ENCODE measurements around the gene PLVAP.

DNA sequence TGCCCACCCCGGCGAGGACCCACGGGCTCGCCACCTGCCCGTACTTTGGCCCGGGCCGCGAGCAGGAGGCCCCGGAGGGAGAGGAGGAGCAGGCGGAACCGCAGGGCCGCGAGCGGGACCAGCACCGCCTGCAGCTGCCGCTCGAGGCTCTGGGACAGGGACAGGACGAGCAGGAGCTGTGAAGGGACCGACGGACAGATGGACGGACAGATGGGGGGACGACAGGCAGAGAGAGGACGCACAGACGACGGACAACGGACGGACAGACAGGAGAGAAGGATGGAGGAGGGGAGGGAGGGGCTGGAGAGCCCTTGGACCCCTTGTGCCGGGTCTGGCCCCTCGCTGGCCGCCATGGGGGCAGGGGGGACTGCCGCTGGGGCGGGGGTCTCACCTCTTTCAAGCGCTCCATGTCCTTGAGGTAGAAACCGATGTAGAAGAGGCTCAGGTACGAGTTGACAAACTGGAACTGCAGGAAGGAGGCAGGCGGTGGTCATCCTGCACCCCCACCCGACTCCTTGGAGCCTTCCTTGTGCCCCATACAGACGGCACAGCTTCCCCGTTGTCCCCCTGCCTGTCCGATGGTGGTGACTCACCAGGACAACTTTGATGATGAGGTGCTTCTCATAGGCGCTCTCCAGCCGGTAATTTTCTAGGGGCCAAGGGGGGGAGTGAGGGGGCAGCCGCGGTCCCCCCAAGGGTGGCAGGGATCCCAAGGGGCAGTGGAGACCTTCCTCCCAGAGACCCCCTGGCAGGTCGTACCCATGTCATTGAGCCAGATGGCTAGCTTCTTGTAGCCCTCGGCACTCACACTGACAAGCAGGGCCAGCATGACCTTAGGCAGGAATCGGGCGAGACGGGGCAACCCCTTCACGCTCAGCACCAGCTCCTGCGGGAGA is 47.5 kb downstream of the PLVAP start:
- no peak for TF ChIP-seq CTCF (conservative IDR thresholded peaks at IDR 0.05 in 1 of 2, IDR thresholded peaks at IDR 0.05 in 1 of 2; ENCODE audit: extremely low read depth in 1 of 2, insufficient read depth in 1 of 2, low read depth in 1 of 2, low read length in 2 of 2)
- no peak for TF ChIP-seq EZH2 (IDR thresholded peaks at IDR 0.05; ENCODE audit: borderline replicate concordance, low read length)
